Endothelial cell of umbilical vein (primary cell): ENCODE data around the gene OGDH. TPM values are rescaled to one million over a fixed set of nuclear protein-coding genes. Genes with fewer than 3 reads are reported as not detected.

Experiments used
- BruUV-seq: library from RNA; stranded (reverse); fragments of 400-500 nt; replicated peaks from 2 replicates; lab custom pipeline; 2021; lab: Mats Ljungman, UMichigan
- CTCF ChIA-PET: fragments of 300-600, 350-600 bp; sonication (Branson Sonifier 250); formaldehyde crosslinking; loops from one replicate; lab custom pipeline; 2021; ENCODE audit warnings: antibody characterized with exemption, inconsistent platforms; lab: Charles Lee
- POLR2A ChIA-PET: fragments of 300-600, 350-600 bp; sonication (Branson Sonifier 250); formaldehyde crosslinking; loops from one replicate; lab custom pipeline; 2021; ENCODE audit warnings: antibody characterized with exemption, inconsistent platforms; lab: Charles Lee
- DNase-seq: peaks from one replicate; pipeline ENCODE4 v3.0.0-alpha.2; 2011; ENCODE audit warnings: low read depth, low spot score
- FAIRE-seq: peaks from 2 replicates; lab custom pipeline; 2011; peaks lifted over from hg19 to GRCh38; lab: Jason Lieb, UNC
- H2AFZ ChIP-seq: 2 replicates; pipeline ENCODE4 v1.6.0; 2012; ENCODE audit warnings: low read depth, low read length, control low read depth, inconsistent platforms
- H3K27ac ChIP-seq: 2 replicates; pipeline ENCODE4 v1.5.1; 2011; ENCODE audit warnings: low read depth, mild to moderate bottlenecking, control low read depth, low read length, moderate library complexity; ENCODE audit not compliant: insufficient read depth
- H3K27me3 ChIP-seq, 2 experiments: 2 replicates each; pipeline versions ENCODE4 v1.6.0 to v1.6.1; 2011; ENCODE audit warnings: low read length in 2 of 2, mixed read lengths in 1 of 2; ENCODE audit not compliant: control insufficient read depth in 2 of 2, insufficient read depth in 2 of 2
- H3K36me3 ChIP-seq, 2 experiments: 2 replicates in 1 of 2; 3 replicates in 1 of 2; pipeline ENCODE4 v1.5.1; 2011; ENCODE audit warnings: low read length in 2 of 2, mild to moderate bottlenecking in 1 of 2, moderate library complexity in 1 of 2; ENCODE audit not compliant: control insufficient read depth in 2 of 2, insufficient read depth in 2 of 2; ENCODE audit errors: extremely low read depth in 1 of 2
- H3K4me1 ChIP-seq: 3 replicates; pipeline ENCODE4 v1.5.1; 2011; ENCODE audit warnings: mild to moderate bottlenecking, low read length; ENCODE audit not compliant: control insufficient read depth, insufficient read depth; ENCODE audit errors: extremely low read depth
- H3K4me2 ChIP-seq: 2 replicates; pipeline ENCODE4 v1.6.1; 2011; ENCODE audit warnings: low read length, control low read depth, mixed read lengths; ENCODE audit not compliant: insufficient read depth
- H3K4me3 ChIP-seq, 3 experiments: fragments of 200-600 bp in 1 of 3; sonication (generic), shearing (Covaris generic) in 1 of 3; replicated peaks in 1 of 3; 2 replicates each; pipeline ENCODE4 v1.5.1; 2011 to 2016; ENCODE audit warnings: control low read depth in 3 of 3, low read length in 3 of 3, mild to moderate bottlenecking in 2 of 3, inconsistent platforms in 1 of 3, low read depth in 1 of 3, moderate library complexity in 1 of 3; ENCODE audit not compliant: insufficient read depth in 1 of 3
- H3K79me2 ChIP-seq: 2 replicates; pipeline ENCODE4 v1.6.0; 2012; ENCODE audit warnings: low read length, inconsistent platforms; ENCODE audit not compliant: control insufficient read depth, insufficient read depth
- H3K9ac ChIP-seq: replicated peaks from 2 replicates; pipeline ENCODE3; 2011; ENCODE audit warnings: low read length, control low read depth; ENCODE audit not compliant: insufficient read depth; ENCODE audit errors: extremely low read depth
- H3K9me1 ChIP-seq: replicated peaks from 3 replicates; pipeline ENCODE4 v1.6.0; 2011; ENCODE audit warnings: mild to moderate bottlenecking, low read length; ENCODE audit not compliant: control insufficient read depth, insufficient read depth; ENCODE audit errors: extremely low read depth
- H3K9me3 ChIP-seq: replicated peaks from 2 replicates; pipeline ENCODE4 v1.5.1; 2012; ENCODE audit warnings: low read length, inconsistent platforms; ENCODE audit not compliant: control insufficient read depth, insufficient read depth
- H4K20me1 ChIP-seq: replicated peaks from 2 replicates; pipeline ENCODE3; 2011; ENCODE audit warnings: mild to moderate bottlenecking, low read length; ENCODE audit not compliant: control insufficient read depth, insufficient read depth; ENCODE audit errors: extremely low read depth
- EZH2 ChIP-seq: IDR thresholded peaks from 2 replicates; pipeline ENCODE4 v1.6.1; 2012; ENCODE audit warnings: borderline replicate concordance, low read depth, mild to moderate bottlenecking, moderate library complexity, low read length, inconsistent platforms; ENCODE audit not compliant: severe bottlenecking
- FOS ChIP-seq: IDR thresholded peaks from 2 replicates; pipeline ENCODE4 v1.6.1; 2011; ENCODE audit warnings: mild to moderate bottlenecking, low read length, moderate library complexity, borderline replicate concordance; ENCODE audit not compliant: insufficient read depth
- GATA2 ChIP-seq: IDR thresholded peaks from 2 replicates; pipeline ENCODE4 v1.7.0; 2011; ENCODE audit warnings: low read depth, mild to moderate bottlenecking, moderate library complexity, mixed read lengths, low read length; ENCODE audit not compliant: insufficient read length, insufficient read depth
- JUN ChIP-seq: IDR thresholded peaks from 2 replicates; pipeline ENCODE4 v1.6.1; 2011; ENCODE audit warnings: borderline replicate concordance, low read depth; ENCODE audit not compliant: insufficient read length, insufficient read depth
- MYC ChIP-seq: IDR thresholded peaks from one replicate; pipeline ENCODE4 v1.6.1; 2011; ENCODE audit warnings: mild to moderate bottlenecking, low read depth, low read length
- POLR2A ChIP-seq: IDR thresholded peaks from 2 replicates; pipeline ENCODE4 v1.6.1; 2012; ENCODE audit warnings: low read depth, mild to moderate bottlenecking, control low read depth, low read length
- POLR2AphosphoS5 ChIP-seq: IDR thresholded peaks from 2 replicates; pipeline ENCODE4 v1.6.1; 2012; ENCODE audit warnings: low read depth, mild to moderate bottlenecking, control low read depth, low read length, moderate library complexity; ENCODE audit not compliant: insufficient read depth
- dilution Hi-C: fragments of 300-500 bp; cut with MboI; formaldehyde crosslinking; loops from one replicate; pipeline ENCODE4 v1.15.0; 2019; ENCODE audit warnings: low sequenced_read_pairs; ENCODE audit not compliant: extremely low pct_ligation_motif_present
- intact Hi-C: fragments of 100-400 bp; cut with micrococcal nuclease; formaldehyde crosslinking; loops from one replicate; pipeline ENCODE4 v1.10.0; 2022
- polyA plus RNA-seq, 4 experiments: library from polyadenylated mRNA; depleted of rRNA in 3 of 4; stranded (reverse) in 3 of 4; unstranded in 1 of 4; fragments of >200 nt; gene quantifications; 2 replicates each; pipeline versions ENCODE4 v1.2.1 to v1.2.3, GENCODE V29; 2011 to 2012; ENCODE audit warnings: missing spikeins in 1 of 4
- total RNA-seq: library from RNA; stranded (reverse); gene quantifications from 2 replicates; pipeline ENCODE4 v1.2.3, GENCODE V29; 2021
- TF ChIP-seq, protein P1 (sequence below): IDR thresholded peaks from 2 replicates; pipeline ENCODE4 v1.6.1; 2011; ENCODE audit not compliant: insufficient read depth, insufficient read length
- TF ChIP-seq, protein P2 (sequence below), 2 donors: IDR thresholded peaks; 1 replicate in 1 of 2; 2 replicates in 1 of 2; pipeline ENCODE4 v1.5.1; 2011; ENCODE audit warnings: low read length in 2 of 2, mild to moderate bottlenecking in 2 of 2, moderate library complexity in 2 of 2, control low read depth in 1 of 2, inconsistent platforms in 1 of 2, low read depth in 1 of 2; ENCODE audit not compliant: insufficient read depth in 1 of 2; ENCODE audit errors: extremely low read depth in 1 of 2

The OGDH gene
- total and polyA plus RNA-seq, 2 donors (not counting 3 experiments of a cell fraction or from before 2014, with no cell fraction given): 88.9 to 92.9 TPM

DNA sequence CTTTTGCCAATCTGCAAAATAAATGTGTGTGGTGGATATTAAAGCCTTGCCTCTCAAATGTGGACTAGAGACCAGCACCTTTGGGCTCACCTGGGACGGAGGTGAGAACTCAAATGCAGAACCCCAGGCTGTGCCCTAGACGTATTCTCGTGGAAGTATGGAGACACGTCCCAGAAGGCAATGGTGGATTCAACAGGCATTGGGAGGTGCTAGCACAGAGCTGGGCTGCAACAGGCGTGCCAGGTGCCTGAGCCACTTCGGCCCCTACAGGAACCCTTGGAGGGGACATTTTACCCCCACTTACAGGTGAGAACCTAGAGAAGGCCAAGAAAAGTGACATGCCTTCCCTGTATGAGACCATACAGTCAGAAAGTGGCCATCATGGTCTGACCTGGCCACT is 44.9 kb upstream of the OGDH start:
- H2AFZ ChIP-seq: no peak overlapping the region

More for the DNA sequence above, 44.9 kb upstream of the OGDH start:
- DNase-seq (no peak), FAIRE-seq (no peak)
- no peak overlapping the region for H3K9ac ChIP-seq
- no peak overlapping the region for H3K4me2 ChIP-seq
- no TSS peak for BruUV-seq
- no peaks in the 10 kb centered on the region for H3K79me2 ChIP-seq
- TF ChIP-seq POLR2A (no peak), FOS (no peak), POLR2AphosphoS5 (no peak), MYC (no peak), EZH2 (no peak), GATA2 (no peak), JUN (no peak)
- TF ChIP-seq, protein P1, sequence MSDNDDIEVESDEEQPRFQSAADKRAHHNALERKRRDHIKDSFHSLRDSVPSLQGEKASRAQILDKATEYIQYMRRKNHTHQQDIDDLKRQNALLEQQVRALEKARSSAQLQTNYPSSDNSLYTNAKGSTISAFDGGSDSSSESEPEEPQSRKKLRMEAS: no peak
- TF ChIP-seq, protein P2, sequence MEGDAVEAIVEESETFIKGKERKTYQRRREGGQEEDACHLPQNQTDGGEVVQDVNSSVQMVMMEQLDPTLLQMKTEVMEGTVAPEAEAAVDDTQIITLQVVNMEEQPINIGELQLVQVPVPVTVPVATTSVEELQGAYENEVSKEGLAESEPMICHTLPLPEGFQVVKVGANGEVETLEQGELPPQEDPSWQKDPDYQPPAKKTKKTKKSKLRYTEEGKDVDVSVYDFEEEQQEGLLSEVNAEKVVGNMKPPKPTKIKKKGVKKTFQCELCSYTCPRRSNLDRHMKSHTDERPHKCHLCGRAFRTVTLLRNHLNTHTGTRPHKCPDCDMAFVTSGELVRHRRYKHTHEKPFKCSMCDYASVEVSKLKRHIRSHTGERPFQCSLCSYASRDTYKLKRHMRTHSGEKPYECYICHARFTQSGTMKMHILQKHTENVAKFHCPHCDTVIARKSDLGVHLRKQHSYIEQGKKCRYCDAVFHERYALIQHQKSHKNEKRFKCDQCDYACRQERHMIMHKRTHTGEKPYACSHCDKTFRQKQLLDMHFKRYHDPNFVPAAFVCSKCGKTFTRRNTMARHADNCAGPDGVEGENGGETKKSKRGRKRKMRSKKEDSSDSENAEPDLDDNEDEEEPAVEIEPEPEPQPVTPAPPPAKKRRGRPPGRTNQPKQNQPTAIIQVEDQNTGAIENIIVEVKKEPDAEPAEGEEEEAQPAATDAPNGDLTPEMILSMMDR (IDR thresholded peaks at IDR 0.05; ENCODE audit: extremely low read depth in 1 of 2, insufficient read depth in 1 of 2, low read depth in 1 of 2, low read length in 2 of 2): no peak
- POLR2A ChIA-PET: interaction anchor here (0.6 kb wide), 1 partner anchor 13 kb away, joined by 3 read pairs; no protein-coding TSS in a partner anchor
- H3K27me3 ChIP-seq: no peaks in the 10 kb centered on the region
- dilution Hi-C loops: no loop called here
- no peaks in the 10 kb centered on the region for H3K9me3 ChIP-seq
- no peak overlapping the region for H3K27ac ChIP-seq
- peaks cover 8 to 13% of the 10 kb centered on the region in 2 experiments for H3K36me3 ChIP-seq
- no peak overlapping the region for H3K4me3 ChIP-seq
- CTCF ChIA-PET: interaction anchor here (1.1 to 1.9 kb wide), 4 partner anchors 27 to 321 kb away, joined by 3 to 7 read pairs (median 4); no protein-coding TSS in a partner anchor
- intact Hi-C loops: no loop called here
- H3K4me1 ChIP-seq: no peaks in the 10 kb centered on the region
- no peaks in the 10 kb centered on the region for H4K20me1 ChIP-seq
- H3K9me1 ChIP-seq: no peaks in the 10 kb centered on the region
